HepG2 (cell line): ENCODE results near the gene MED25. TPM values are rescaled to one million over a fixed set of nuclear protein-coding genes. Genes with fewer than 3 reads are reported as not detected.

Experiments used
- ATAC-seq: fragments of 200-7000 bp; cut with Tn5 transposase; 3 replicates; pipeline ENCODE4 v1.9.1; 2020; ENCODE audit warnings: mild to moderate bottlenecking, moderate library complexity
- BruUV-seq: library from RNA; stranded (reverse); fragments of 400-500 nt; replicated peaks from 2 replicates; lab custom pipeline; 2021; lab: Mats Ljungman, UMichigan
- CTCF ChIA-PET: fragments of 300-600 bp; formaldehyde crosslinking; extraction: SDS; loops from one replicate; lab custom pipeline; 2021; ENCODE audit warnings: low total read pairs, inconsistent platforms, low intra/inter-chr PET ratio; lab: Yijun Ruan, JAX
- POLR2A ChIA-PET: fragments of 350-600 bp; sonication (Branson Sonifier 250); formaldehyde crosslinking; loops from one replicate; lab custom pipeline; 2020; ENCODE audit warnings: antibody characterized with exemption, inconsistent platforms; lab: Yijun Ruan, JAX
- DNase-seq: peaks from one replicate; pipeline ENCODE4 v3.0.0-alpha.2; 2015; ENCODE audit warnings: low spot score
- FAIRE-seq: peaks from 3 replicates; lab custom pipeline; 2011; peaks lifted over from hg19 to GRCh38; lab: Jason Lieb, UNC
- H2AFZ ChIP-seq: one replicate; pipeline ENCODE4 v1.6.1; 2011; ENCODE audit warnings: low read length, inconsistent platforms
- H3K27ac ChIP-seq: fragments of 300-600 bp; 3 replicates; pipeline ENCODE4 v1.8.0; 2011; ENCODE audit warnings: mixed run types, mild to moderate bottlenecking, mixed read lengths, low read length, inconsistent platforms; ENCODE audit not compliant: insufficient read depth; ENCODE audit errors: extremely low read length
- H3K27me3 ChIP-seq, 2 experiments: fragments of 200-600 bp in 1 of 2; 2 replicates in 1 of 2; 3 replicates in 1 of 2; pipeline versions ENCODE4 v1.6.0 to v1.8.0; 2011; ENCODE audit warnings: low read length in 2 of 2, mild to moderate bottlenecking in 2 of 2, moderate library complexity in 2 of 2, inconsistent platforms in 1 of 2; ENCODE audit not compliant: insufficient read depth in 2 of 2, control insufficient read depth in 1 of 2
- H3K36me3 ChIP-seq, 2 experiments: fragments of 200-600 bp in 1 of 2; replicated peaks in 1 of 2; 2 replicates in 1 of 2; 3 replicates in 1 of 2; pipeline versions ENCODE4 v1.5.1 to v1.8.0; 2011; ENCODE audit warnings: low read length in 2 of 2, inconsistent platforms in 1 of 2; ENCODE audit not compliant: insufficient read depth in 2 of 2, control insufficient read depth in 1 of 2
- H3K4me1 ChIP-seq: 2 replicates; pipeline ENCODE4 v1.5.1; 2012; ENCODE audit warnings: low read length, inconsistent platforms; ENCODE audit not compliant: insufficient read depth
- H3K4me2 ChIP-seq: 2 replicates; pipeline ENCODE4 v1.6.0; 2011; ENCODE audit warnings: low read depth, low read length, inconsistent platforms
- H3K4me3 ChIP-seq, 3 experiments: fragments of 200-600 bp in 1 of 3; sonication (generic), shearing (Covaris generic) in 1 of 3; replicated peaks in 1 of 3; 2 replicates each; pipeline ENCODE4 v1.5.1; 2011 to 2016; ENCODE audit warnings: low read length in 3 of 3, inconsistent platforms in 2 of 3, low read depth in 2 of 3, mild to moderate bottlenecking in 2 of 3, control low read depth in 1 of 3, mixed read lengths in 1 of 3; ENCODE audit not compliant: insufficient read depth in 1 of 3
- H3K79me2 ChIP-seq: one replicate; pipeline ENCODE4 v1.6.1; 2011; ENCODE audit warnings: low read length, inconsistent platforms; ENCODE audit not compliant: insufficient read depth
- H3K9ac ChIP-seq: 2 replicates; pipeline ENCODE4 v1.6.0; 2011; ENCODE audit warnings: mild to moderate bottlenecking, low read depth, low read length, inconsistent platforms; ENCODE audit not compliant: insufficient read depth
- H3K9me3 ChIP-seq: 2 replicates; pipeline ENCODE4 v1.5.1; 2012; ENCODE audit warnings: mild to moderate bottlenecking, low read length
- H4K20me1 ChIP-seq: 2 replicates; pipeline ENCODE4 v1.6.0; 2011; ENCODE audit warnings: inconsistent platforms, mild to moderate bottlenecking, low read length, moderate library complexity; ENCODE audit not compliant: insufficient read depth
- AGO1 ChIP-seq: fragments of 200-400 bp; formaldehyde crosslinking; IDR thresholded peaks from 2 replicates; pipeline ENCODE4 v1.6.1; 2017; ENCODE audit warnings: mild to moderate bottlenecking, low read depth, low read length, moderate library complexity; ENCODE audit not compliant: poor library complexity, severe bottlenecking
- AGO2 ChIP-seq: fragments of 200-400 bp; formaldehyde crosslinking; optimal IDR thresholded peaks from 2 replicates; pipeline ENCODE3; 2017; ENCODE audit warnings: mild to moderate bottlenecking, low read depth, low read length, moderate library complexity
- CCDC6 ChIP-seq: sonication (generic); formaldehyde crosslinking; IDR thresholded peaks from 2 replicates; pipeline ENCODE4 v1.8.1; 2022; ENCODE audit warnings: mild to moderate bottlenecking, missing genetic modification reagents, moderate library complexity
- HMG20B ChIP-seq: conservative IDR thresholded peaks from 2 replicates; pipeline ENCODE4 v1.6.1; 2016; ENCODE audit warnings: missing genetic modification reagents, missing compliant biosample characterization
- MTF1 ChIP-seq: sonication (generic); formaldehyde crosslinking; IDR thresholded peaks from 2 replicates; pipeline ENCODE4 v1.5.0; 2020; ENCODE audit warnings: missing genetic modification reagents
- NFE2 ChIP-seq: sonication (generic); formaldehyde crosslinking; IDR thresholded peaks from 2 replicates; pipeline ENCODE4 v1.4.0; 2020; ENCODE audit warnings: missing genetic modification reagents
- POLR2A ChIP-seq, 2 experiments: IDR thresholded peaks; 2 replicates each; pipeline ENCODE4 v1.6.1; 2011; ENCODE audit warnings: low read depth in 2 of 2, low read length in 2 of 2, mild to moderate bottlenecking in 1 of 2, moderate library complexity in 1 of 2; ENCODE audit not compliant: insufficient read depth in 1 of 2
- POLR2G ChIP-seq: fragments of 200-400 bp; formaldehyde crosslinking; IDR thresholded peaks from 2 replicates; pipeline ENCODE4 v1.6.1; 2018; ENCODE audit warnings: mild to moderate bottlenecking, low read depth, low read length, moderate library complexity
- RBFOX2 ChIP-seq: fragments of 200-400 bp; formaldehyde crosslinking; IDR thresholded peaks from 2 replicates; pipeline ENCODE4 v1.6.1; 2017; ENCODE audit warnings: low read depth, mild to moderate bottlenecking, low read length
- SALL1 ChIP-seq: sonication (generic); formaldehyde crosslinking; IDR thresholded peaks from 2 replicates; pipeline ENCODE4 v1.8.0; 2022; ENCODE audit warnings: mild to moderate bottlenecking, missing genetic modification reagents
- SETDB1 ChIP-seq: sonication (generic); formaldehyde crosslinking; IDR thresholded peaks from 2 replicates; pipeline ENCODE4 v1.5.1; 2020; ENCODE audit warnings: missing genetic modification reagents, mild to moderate bottlenecking, borderline replicate concordance
- SIN3A ChIP-seq: IDR thresholded peaks from 2 replicates; pipeline ENCODE4 v1.6.1; 2011; ENCODE audit warnings: low read depth, mild to moderate bottlenecking, control low read depth, low read length, borderline replicate concordance
- SP4 ChIP-seq: sonication (generic); formaldehyde crosslinking; IDR thresholded peaks from 2 replicates; pipeline ENCODE4 v1.8.1; 2023; ENCODE audit warnings: mild to moderate bottlenecking, missing genetic modification reagents
- ZFP90 ChIP-seq: sonication (generic); formaldehyde crosslinking; IDR thresholded peaks from 2 replicates; pipeline ENCODE4 v1.8.0; 2022; ENCODE audit warnings: missing genetic modification reagents, mild to moderate bottlenecking, inconsistent platforms, borderline replicate concordance
- ZNF205 ChIP-seq: IDR thresholded peaks from 2 replicates; pipeline ENCODE4 v1.6.1; 2018; ENCODE audit warnings: missing biosample characterization, missing genetic modification reagents
- ZNF329 ChIP-seq: sonication (generic); formaldehyde crosslinking; IDR thresholded peaks from 2 replicates; pipeline ENCODE4 v1.9.0; 2021; ENCODE audit warnings: low read depth, mild to moderate bottlenecking, missing genetic modification reagents
- ZNF703 ChIP-seq: sonication (generic); formaldehyde crosslinking; IDR thresholded peaks from 2 replicates; pipeline ENCODE4 v1.5.1; 2020; ENCODE audit warnings: missing genetic modification reagents, mild to moderate bottlenecking, moderate library complexity, borderline replicate concordance
- ZSCAN22 ChIP-seq: sonication (generic); formaldehyde crosslinking; IDR thresholded peaks from 2 replicates; pipeline ENCODE4 v1.4.0; 2020; ENCODE audit warnings: mild to moderate bottlenecking, missing genetic modification reagents
- WGBS: methylation state at CpG from one replicate; pipeline ENCODE4 v1.1.6; 2017; ENCODE audit warnings: low lambda C conversion rate; 5-methylcytosine and 5-hydroxymethylcytosine counted together
- in situ Hi-C: cut with HindIII; loops from 2 replicates; pipeline ENCODE4 v1.10.0; 2017; ENCODE audit warnings: low pct_unique_long_range_greater_than_20kb; ENCODE audit not compliant: extremely low pct_ligation_motif_present
- intact Hi-C: fragments of 100-400 bp; cut with micrococcal nuclease; formaldehyde crosslinking; loops from one replicate; pipeline ENCODE4 v1.10.0; 2022; ENCODE audit not compliant: unreplicated experiment
- polyA plus RNA-seq, 8 experiments: library from polyadenylated mRNA; depleted of rRNA in 3 of 8; stranded (reverse) in 7 of 8; unstranded in 1 of 8; fragments of >200 nt; fragmentation: Illumina TruSeq in 4 of 8; extraction: Trizol in 4 of 8; gene quantifications; 2 replicates each; pipeline versions ENCODE4 v1.2.1 to v1.2.3, GENCODE V29; 2011 to 2016; ENCODE audit warnings: low read depth in 4 of 8, missing spikeins in 1 of 8, mixed read lengths in 1 of 8; ENCODE audit not compliant: insufficient read depth in 1 of 8
- total RNA-seq, 5 experiments: library from RNA; depleted of rRNA; stranded (reverse); fragments of >200 nt; fragmentation: Illumina TruSeq; extraction: Trizol; gene quantifications; 2 replicates each; pipeline ENCODE4 v1.2.3, GENCODE V29; 2016; ENCODE audit warnings: low read depth in 1 of 5
- TF ChIP-seq, protein P1 (sequence below): sonication (generic); formaldehyde crosslinking; IDR thresholded peaks from 2 replicates; pipeline ENCODE4 v1.5.0; 2020; ENCODE audit warnings: mild to moderate bottlenecking, missing genetic modification reagents, borderline replicate concordance
- TF ChIP-seq, protein P2 (sequence below): sonication (generic); formaldehyde crosslinking; IDR thresholded peaks from 2 replicates; pipeline ENCODE4 v1.4.0; 2020; ENCODE audit warnings: missing genetic modification reagents

The MED25 gene
- total and polyA plus RNA-seq, 2 of the 13 experiments (the other 11 are each of a cell fraction or from before 2014, with no cell fraction given), result 11.1 to 15.1 TPM

DNA sequence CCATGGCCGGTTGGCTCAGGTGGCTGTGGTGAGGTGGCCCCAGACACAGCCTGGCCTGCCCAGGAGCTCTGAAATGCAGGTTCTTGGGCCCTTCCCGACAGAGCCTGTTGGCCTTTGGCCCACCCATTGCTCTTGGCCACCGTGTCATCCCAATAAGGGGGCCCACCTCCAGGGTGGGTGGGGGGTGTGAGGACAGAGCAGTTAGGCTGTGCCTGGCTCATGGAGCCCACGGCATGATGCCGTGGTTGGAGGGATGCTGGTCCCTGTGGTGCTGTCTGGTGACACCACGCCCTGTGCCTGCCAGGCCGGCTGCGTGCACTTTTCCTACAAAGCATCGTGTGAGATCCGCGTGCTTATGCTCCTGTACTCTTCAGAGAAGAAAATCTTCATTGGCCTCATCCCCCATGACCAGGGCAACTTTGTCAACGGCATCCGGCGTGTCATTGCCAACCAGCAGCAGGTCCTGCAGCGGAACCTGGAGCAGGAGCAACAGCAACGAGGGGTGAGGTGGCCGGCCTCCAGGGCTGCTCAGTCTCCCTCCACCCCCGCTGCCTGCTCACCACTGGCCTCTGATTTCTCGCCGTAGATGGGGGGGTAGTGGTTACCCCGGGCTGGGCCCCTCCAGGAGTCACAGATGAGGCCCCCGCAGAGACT is 41.7 kb downstream of the MED25 start:
- H3K9ac ChIP-seq, result no peak overlapping the region
- H3K79me2 ChIP-seq, result peaks cover 4% of the 10 kb centered on the region
- H3K9me3 ChIP-seq, result no peaks in the 10 kb centered on the region
- intact Hi-C loops, result no loop called here
- no peak overlapping the region for H3K4me3 ChIP-seq
- no peak overlapping the region for H2AFZ ChIP-seq
- 90% methylated on average over 5 of the region's 22 CpGs for WGBS
- peaks cover 1% of the 10 kb centered on the region for H4K20me1 ChIP-seq
- TF ChIP-seq NFE2 (no peak), SALL1 (CRISPR knock-in tag) (peak; percentile 11; the same call in 1 of the 2 replicates), ZNF205 (CRISPR knock-in tag) (no peak), SETDB1 (CRISPR knock-in tag) (no peak), AGO2 (peak; percentile 49), CCDC6 (CRISPR knock-in tag) (no peak), SIN3A (no peak), ZFP90 (CRISPR knock-in tag) (no peak), ZNF329 (CRISPR knock-in tag) (no peak), POLR2G (peak; percentile 27; the same call in 1 of the 2 replicates), ZNF703 (CRISPR knock-in tag) (no peak), HMG20B (CRISPR knock-in tag) (no peak), POLR2A (IDR thresholded peaks at IDR 0.05; ENCODE audit: insufficient read depth in 1 of 2, low read depth in 2 of 2, low read length in 2 of 2) (peak in 1 of 2 experiments; percentile 55; a peak in 2 of 4 replicates), RBFOX2 (peak; percentile 68), ZSCAN22 (CRISPR knock-in tag) (no peak), MTF1 (CRISPR knock-in tag) (no peak), SP4 (CRISPR knock-in tag) (no peak), AGO1 (peak; percentile 56)
- TF ChIP-seq, protein P1, sequence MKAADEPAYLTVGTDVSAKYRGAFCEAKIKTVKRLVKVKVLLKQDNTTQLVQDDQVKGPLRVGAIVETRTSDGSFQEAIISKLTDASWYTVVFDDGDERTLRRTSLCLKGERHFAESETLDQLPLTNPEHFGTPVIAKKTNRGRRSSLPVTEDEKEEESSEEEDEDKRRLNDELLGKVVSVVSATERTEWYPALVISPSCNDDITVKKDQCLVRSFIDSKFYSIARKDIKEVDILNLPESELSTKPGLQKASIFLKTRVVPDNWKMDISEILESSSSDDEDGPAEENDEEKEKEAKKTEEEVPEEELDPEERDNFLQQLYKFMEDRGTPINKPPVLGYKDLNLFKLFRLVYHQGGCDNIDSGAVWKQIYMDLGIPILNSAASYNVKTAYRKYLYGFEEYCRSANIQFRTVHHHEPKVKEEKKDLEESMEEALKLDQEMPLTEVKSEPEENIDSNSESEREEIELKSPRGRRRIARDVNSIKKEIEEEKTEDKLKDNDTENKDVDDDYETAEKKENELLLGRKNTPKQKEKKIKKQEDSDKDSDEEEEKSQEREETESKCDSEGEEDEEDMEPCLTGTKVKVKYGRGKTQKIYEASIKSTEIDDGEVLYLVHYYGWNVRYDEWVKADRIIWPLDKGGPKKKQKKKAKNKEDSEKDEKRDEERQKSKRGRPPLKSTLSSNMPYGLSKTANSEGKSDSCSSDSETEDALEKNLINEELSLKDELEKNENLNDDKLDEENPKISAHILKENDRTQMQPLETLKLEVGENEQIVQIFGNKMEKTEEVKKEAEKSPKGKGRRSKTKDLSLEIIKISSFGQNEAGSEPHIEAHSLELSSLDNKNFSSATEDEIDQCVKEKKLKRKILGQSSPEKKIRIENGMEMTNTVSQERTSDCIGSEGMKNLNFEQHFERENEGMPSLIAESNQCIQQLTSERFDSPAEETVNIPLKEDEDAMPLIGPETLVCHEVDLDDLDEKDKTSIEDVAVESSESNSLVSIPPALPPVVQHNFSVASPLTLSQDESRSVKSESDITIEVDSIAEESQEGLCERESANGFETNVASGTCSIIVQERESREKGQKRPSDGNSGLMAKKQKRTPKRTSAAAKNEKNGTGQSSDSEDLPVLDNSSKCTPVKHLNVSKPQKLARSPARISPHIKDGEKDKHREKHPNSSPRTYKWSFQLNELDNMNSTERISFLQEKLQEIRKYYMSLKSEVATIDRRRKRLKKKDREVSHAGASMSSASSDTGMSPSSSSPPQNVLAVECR (CRISPR knock-in tag), result no peak
- TF ChIP-seq, protein P2, sequence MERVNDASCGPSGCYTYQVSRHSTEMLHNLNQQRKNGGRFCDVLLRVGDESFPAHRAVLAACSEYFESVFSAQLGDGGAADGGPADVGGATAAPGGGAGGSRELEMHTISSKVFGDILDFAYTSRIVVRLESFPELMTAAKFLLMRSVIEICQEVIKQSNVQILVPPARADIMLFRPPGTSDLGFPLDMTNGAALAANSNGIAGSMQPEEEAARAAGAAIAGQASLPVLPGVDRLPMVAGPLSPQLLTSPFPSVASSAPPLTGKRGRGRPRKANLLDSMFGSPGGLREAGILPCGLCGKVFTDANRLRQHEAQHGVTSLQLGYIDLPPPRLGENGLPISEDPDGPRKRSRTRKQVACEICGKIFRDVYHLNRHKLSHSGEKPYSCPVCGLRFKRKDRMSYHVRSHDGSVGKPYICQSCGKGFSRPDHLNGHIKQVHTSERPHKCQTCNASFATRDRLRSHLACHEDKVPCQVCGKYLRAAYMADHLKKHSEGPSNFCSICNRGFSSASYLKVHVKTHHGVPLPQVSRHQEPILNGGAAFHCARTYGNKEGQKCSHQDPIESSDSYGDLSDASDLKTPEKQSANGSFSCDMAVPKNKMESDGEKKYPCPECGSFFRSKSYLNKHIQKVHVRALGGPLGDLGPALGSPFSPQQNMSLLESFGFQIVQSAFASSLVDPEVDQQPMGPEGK (CRISPR knock-in tag), result 0 out of 2 replicates have a peak, but pooled peaks have one; percentile 41
- POLR2A ChIA-PET, result interaction anchor here (1.8 kb wide), 1 partner anchor 10 kb away, joined by 6 read pairs; no protein-coding TSS in a partner anchor
- ATAC-seq (peak; percentile 1; the same call in 1 of the 3 replicates), FAIRE-seq (no peak), DNase-seq (no peak)
- H3K4me2 ChIP-seq, result no peak overlapping the region
- H3K36me3 ChIP-seq, result peaks cover 41 to 77% of the 10 kb centered on the region in 2 experiments
- no peaks in the 10 kb centered on the region for H3K27me3 ChIP-seq
- BruUV-seq, result no TSS peak
- in situ Hi-C loops, result no loop called here
- H3K4me1 ChIP-seq, result peaks cover 9% of the 10 kb centered on the region
- CTCF ChIA-PET, result no interaction called here
- no peak overlapping the region for H3K27ac ChIP-seq
